ENCODE data around the gene PHTF2.

Gene PHTF2

GRCh38 chr7:77858278-77858677, 59.7 kb downstream of the PHTF2 start (continued):
- TF ChIP-seq, protein P1, sequence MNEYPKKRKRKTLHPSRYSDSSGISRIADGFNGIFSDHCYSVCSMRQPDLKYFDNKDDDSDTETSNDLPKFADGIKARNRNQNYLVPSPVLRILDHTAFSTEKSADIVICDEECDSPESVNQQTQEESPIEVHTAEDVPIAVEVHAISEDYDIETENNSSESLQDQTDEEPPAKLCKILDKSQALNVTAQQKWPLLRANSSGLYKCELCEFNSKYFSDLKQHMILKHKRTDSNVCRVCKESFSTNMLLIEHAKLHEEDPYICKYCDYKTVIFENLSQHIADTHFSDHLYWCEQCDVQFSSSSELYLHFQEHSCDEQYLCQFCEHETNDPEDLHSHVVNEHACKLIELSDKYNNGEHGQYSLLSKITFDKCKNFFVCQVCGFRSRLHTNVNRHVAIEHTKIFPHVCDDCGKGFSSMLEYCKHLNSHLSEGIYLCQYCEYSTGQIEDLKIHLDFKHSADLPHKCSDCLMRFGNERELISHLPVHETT (tag by site-specific recombination; IDR thresholded peaks at IDR 0.05), result no peak
- TF ChIP-seq INSM2 (tag by site-specific recombination; IDR thresholded peaks at IDR 0.05) (no peak), ZNF350 (tag by site-specific recombination; IDR thresholded peaks at IDR 0.05) (no peak), ZNF791 (tag by site-specific recombination; IDR thresholded peaks at IDR 0.05) (no peak)
- TF ChIP-seq, protein P2, sequence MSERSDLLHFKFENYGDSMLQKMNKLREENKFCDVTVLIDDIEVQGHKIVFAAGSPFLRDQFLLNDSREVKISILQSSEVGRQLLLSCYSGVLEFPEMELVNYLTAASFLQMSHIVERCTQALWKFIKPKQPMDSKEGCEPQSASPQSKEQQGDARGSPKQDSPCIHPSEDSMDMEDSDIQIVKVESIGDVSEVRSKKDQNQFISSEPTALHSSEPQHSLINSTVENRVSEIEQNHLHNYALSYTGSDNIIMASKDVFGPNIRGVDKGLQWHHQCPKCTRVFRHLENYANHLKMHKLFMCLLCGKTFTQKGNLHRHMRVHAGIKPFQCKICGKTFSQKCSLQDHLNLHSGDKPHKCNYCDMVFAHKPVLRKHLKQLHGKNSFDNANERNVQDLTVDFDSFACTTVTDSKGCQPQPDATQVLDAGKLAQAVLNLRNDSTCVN (tag by site-specific recombination; optimal IDR thresholded peaks at IDR 0.05), result no peak

- TF ChIP-seq ZNF621 (tag by site-specific recombination; IDR thresholded peaks at IDR 0.05) (no peak), CTCF (tag by site-specific recombination; IDR thresholded peaks at IDR 0.05) (no peak), TRIM28 (IDR thresholded peaks at IDR 0.05; ENCODE audit: borderline replicate concordance, low read length) (no peak), BCL11B (tag by site-specific recombination; IDR thresholded peaks at IDR 0.05; ENCODE audit: low read depth) (no peak), ZNF791 (tag by site-specific recombination; IDR thresholded peaks at IDR 0.05) (no peak), ZNF837 (tag by site-specific recombination; IDR thresholded peaks at IDR 0.05) (no peak), ZIC2 (tag by site-specific recombination; IDR thresholded peaks at IDR 0.05) (no peak), ZNF561 (tag by site-specific recombination; IDR thresholded peaks at IDR 0.05; ENCODE audit: borderline replicate concordance) (no peak)
- H3K36me3 ChIP-seq (ENCODE audit: control insufficient read depth in 2 of 2, insufficient read depth in 1 of 2, low read length in 2 of 2), result no peaks in the 10 kb centered on the region; a peak in 1 of 3 replicates
- no peak overlapping the region for H3K27ac ChIP-seq (ENCODE audit: extremely low read depth, low read depth, low read length)
- no peak overlapping the region for H3K4me3 ChIP-seq (ENCODE audit: low read depth, low read length)
- H3K4me1 ChIP-seq (ENCODE audit: control insufficient read depth, insufficient read depth, low read length), result peaks cover 16% of the 10 kb centered on the region
- no peaks in the 10 kb centered on the region for H3K9me3 ChIP-seq (ENCODE audit: control insufficient read depth, insufficient read depth, low read depth, low read length)
- ChIA-PET POLR2A (interaction anchor here (0.5 kb wide), 1 partner anchor 1556 kb away, joined by 3 read pairs; no protein-coding TSS in a partner anchor), CTCF (interaction anchor here (0.5 kb wide), 1 partner anchor 118 kb away, joined by 3 read pairs; no protein-coding TSS in a partner anchor)
Observed at GRCh38 chr7:77859343-77859742, 60.8 kb downstream of the PHTF2 start.

GRCh38 chr7:77862691-77863090, 64.1 kb downstream of the PHTF2 start:
- H3K9me3 ChIP-seq (ENCODE audit: control insufficient read depth, insufficient read depth, low read depth, low read length), result no peaks in the 10 kb centered on the region
- POLR2A ChIA-PET, result no interaction called here
- CTCF ChIA-PET, result interaction anchor here (0.6 kb wide), 1 partner anchor 9 kb away, joined by 4 read pairs; no protein-coding TSS in a partner anchor
- H3K27ac ChIP-seq (ENCODE audit: extremely low read depth, low read depth, low read length), result no peak overlapping the region
- no peaks in the 10 kb centered on the region; a peak in 1 of 3 replicates for H3K36me3 ChIP-seq (ENCODE audit: control insufficient read depth in 2 of 2, insufficient read depth in 1 of 2, low read length in 2 of 2)
- H3K4me3 ChIP-seq (ENCODE audit: low read depth, low read length), result no peak overlapping the region
- peaks cover 19% of the 10 kb centered on the region for H3K4me1 ChIP-seq (ENCODE audit: control insufficient read depth, insufficient read depth, low read length)
- TF ChIP-seq, protein P3, sequence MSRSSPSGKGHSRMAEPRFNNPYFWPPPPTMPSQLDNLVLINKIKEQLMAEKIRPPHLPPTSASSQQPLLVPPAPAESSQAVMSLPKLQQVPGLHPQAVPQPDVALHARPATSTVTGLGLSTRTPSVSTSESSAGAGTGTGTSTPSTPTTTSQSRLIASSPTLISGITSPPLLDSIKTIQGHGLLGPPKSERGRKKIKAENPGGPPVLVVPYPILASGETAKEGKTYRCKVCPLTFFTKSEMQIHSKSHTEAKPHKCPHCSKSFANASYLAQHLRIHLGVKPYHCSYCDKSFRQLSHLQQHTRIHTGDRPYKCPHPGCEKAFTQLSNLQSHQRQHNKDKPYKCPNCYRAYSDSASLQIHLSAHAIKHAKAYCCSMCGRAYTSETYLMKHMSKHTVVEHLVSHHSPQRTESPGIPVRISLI (tag by site-specific recombination; IDR thresholded peaks at IDR 0.05), result no peak
- TF ChIP-seq ZNF548 (tag by site-specific recombination; IDR thresholded peaks at IDR 0.05) (no peak), ZBTB17 (tag by site-specific recombination; IDR thresholded peaks at IDR 0.05) (0 out of 2 replicates have a peak, but pooled peaks have one; percentile 15)
- TF ChIP-seq, protein P4, sequence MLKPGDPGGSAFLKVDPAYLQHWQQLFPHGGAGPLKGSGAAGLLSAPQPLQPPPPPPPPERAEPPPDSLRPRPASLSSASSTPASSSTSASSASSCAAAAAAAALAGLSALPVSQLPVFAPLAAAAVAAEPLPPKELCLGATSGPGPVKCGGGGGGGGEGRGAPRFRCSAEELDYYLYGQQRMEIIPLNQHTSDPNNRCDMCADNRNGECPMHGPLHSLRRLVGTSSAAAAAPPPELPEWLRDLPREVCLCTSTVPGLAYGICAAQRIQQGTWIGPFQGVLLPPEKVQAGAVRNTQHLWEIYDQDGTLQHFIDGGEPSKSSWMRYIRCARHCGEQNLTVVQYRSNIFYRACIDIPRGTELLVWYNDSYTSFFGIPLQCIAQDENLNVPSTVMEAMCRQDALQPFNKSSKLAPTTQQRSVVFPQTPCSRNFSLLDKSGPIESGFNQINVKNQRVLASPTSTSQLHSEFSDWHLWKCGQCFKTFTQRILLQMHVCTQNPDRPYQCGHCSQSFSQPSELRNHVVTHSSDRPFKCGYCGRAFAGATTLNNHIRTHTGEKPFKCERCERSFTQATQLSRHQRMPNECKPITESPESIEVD (tag by site-specific recombination; IDR thresholded peaks at IDR 0.05), result peak; percentile 66
